GM12878 (cell line): ENCODE measurements around the gene CACNA2D4.

Source experiments
- CREM ChIP-seq: IDR thresholded peaks from 2 replicates; pipeline ENCODE4 v1.6.1; 2014; ENCODE audit warnings: antibody characterized with exemption, low read depth
- JUND ChIP-seq: IDR thresholded peaks from 2 replicates; pipeline ENCODE4 v1.6.1; 2012; ENCODE audit warnings: low read depth, mild to moderate bottlenecking, low read length, improper control_type of control experiment, moderate library complexity
- MAX ChIP-seq: IDR thresholded peaks from 2 replicates; pipeline ENCODE4 v1.6.1; 2012; ENCODE audit warnings: low read depth, low read length, improper control_type of control experiment
- RAD21 ChIP-seq: IDR thresholded peaks from 2 replicates; pipeline ENCODE4 v1.6.1; 2011; ENCODE audit warnings: mild to moderate bottlenecking, low read depth, low read length, moderate library complexity; ENCODE audit not compliant: insufficient read depth
- TF ChIP-seq, protein P1 (sequence below), 3 experiments: IDR thresholded peaks in 2 of 3; conservative IDR thresholded peaks in 1 of 3; 2 replicates each; pipeline ENCODE4 v1.5.1; 2011; ENCODE audit warnings: low read depth in 3 of 3, low read length in 3 of 3, mild to moderate bottlenecking in 3 of 3, control low read depth in 2 of 3, moderate library complexity in 2 of 3, inconsistent platforms in 1 of 3, mixed read lengths in 1 of 3; ENCODE audit not compliant: control insufficient read depth in 2 of 3, insufficient read depth in 1 of 3; ENCODE audit errors: extremely low read depth in 1 of 3

DNA sequence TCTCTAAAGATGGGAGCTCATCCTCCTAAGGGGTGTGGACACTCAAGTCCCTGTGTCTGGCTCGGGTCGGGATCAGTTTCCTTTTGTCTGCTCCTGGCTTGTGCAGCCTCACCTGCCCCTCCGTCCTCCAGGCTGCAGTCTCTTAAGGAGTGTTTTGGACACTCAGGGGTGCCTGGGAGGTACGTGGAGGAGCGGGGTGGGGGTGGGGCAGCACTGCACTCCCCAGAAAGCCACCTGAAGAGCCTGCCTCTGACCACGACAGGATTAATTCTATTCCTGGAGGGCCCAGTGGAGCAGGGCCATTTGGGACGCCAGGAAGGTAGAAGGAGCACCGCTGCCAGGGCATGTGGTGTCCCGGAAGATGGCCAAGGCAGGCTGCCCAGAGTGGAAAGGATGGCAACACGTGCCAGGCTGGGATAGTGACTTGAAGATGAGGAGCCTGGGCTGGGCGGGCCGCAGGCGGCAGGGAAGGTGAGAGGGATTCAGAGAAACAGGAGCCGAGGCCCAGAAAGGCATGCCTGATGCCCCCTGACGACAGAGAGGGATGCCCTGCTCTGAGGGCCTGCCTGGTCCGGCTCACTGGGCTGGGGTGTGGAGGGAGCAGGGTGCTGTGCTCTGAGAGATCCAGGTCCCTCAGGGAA is 112.9 kb downstream of the CACNA2D4 start:
- no peak for TF ChIP-seq JUND
- no peak for TF ChIP-seq CREM
- TF ChIP-seq, protein P1, sequence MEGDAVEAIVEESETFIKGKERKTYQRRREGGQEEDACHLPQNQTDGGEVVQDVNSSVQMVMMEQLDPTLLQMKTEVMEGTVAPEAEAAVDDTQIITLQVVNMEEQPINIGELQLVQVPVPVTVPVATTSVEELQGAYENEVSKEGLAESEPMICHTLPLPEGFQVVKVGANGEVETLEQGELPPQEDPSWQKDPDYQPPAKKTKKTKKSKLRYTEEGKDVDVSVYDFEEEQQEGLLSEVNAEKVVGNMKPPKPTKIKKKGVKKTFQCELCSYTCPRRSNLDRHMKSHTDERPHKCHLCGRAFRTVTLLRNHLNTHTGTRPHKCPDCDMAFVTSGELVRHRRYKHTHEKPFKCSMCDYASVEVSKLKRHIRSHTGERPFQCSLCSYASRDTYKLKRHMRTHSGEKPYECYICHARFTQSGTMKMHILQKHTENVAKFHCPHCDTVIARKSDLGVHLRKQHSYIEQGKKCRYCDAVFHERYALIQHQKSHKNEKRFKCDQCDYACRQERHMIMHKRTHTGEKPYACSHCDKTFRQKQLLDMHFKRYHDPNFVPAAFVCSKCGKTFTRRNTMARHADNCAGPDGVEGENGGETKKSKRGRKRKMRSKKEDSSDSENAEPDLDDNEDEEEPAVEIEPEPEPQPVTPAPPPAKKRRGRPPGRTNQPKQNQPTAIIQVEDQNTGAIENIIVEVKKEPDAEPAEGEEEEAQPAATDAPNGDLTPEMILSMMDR (IDR thresholded peaks at IDR 0.05 in 2 of 3, conservative IDR thresholded peaks at IDR 0.05 in 1 of 3; ENCODE audit: control insufficient read depth in 2 of 3, extremely low read depth in 1 of 3, insufficient read depth in 1 of 3, low read depth in 3 of 3, low read length in 3 of 3) = no peak
- no peak for TF ChIP-seq MAX
- TF ChIP-seq RAD21 = no peak
